Activated T-helper 9 cell treated with anti-CD3 and anti-CD28 coated beads, Interleukin-2, amount 50 U/mL, for 16 hours (primary cell): ENCODE data around the gene ITGB3.
"Not testable (repeated sequence)": the region's sequence is repeated elsewhere in the genome, so short reads cannot be mapped to it uniquely, and the experiment has no call there.

Source experiments
- DNase-seq: peaks from one replicate; pipeline ENCODE4 v3.0.0-alpha.2; 2020; ENCODE audit warnings: low read depth

Gene ITGB3

DNA sequence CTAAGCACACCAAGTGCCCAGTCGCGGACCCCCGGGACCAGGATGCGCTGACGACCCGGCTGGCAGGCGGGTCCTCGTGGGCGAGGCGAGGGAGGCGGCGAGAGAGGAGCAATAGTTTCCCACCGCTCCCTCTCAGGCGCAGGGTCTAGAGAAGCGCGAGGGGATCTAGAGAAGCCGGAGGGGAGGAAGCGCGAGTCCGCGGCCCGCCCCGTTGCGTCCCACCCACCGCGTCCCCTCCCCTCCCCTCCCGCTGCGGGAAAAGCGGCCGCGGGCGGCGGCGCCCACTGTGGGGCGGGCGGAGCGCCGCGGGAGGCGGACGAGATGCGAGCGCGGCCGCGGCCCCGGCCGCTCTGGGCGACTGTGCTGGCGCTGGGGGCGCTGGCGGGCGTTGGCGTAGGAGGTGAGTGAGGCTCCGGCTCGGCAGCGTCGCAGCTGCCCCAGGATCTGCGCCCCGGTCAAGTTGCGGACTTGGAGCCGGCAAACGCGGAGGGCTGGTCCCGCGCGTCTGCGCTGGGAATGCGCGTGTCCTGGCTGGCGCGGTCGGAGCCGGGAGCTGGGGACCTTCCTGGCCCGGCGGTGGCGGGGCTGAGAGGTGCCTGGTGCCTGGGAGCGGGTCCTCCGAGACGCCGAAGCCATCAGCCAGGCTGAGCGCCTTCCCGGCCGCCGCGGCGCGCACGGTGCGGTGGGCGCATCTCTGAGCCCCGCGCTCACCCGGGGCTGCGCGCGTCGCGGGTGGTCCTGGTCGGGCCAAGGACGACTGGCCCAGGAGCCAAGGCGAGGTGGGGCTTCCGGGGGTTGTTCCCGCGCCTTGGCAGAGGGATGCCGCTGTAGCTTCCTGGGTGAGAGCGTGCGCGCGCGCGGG, at the start of gene ITGB3:
Gene ITGB3 (plus strand): TSS at position 287 of the 862 bp plus-strand sequence. CDS start 35 bp downstream, at position 322.
- DNase-seq: peak; percentile 44

DNA sequence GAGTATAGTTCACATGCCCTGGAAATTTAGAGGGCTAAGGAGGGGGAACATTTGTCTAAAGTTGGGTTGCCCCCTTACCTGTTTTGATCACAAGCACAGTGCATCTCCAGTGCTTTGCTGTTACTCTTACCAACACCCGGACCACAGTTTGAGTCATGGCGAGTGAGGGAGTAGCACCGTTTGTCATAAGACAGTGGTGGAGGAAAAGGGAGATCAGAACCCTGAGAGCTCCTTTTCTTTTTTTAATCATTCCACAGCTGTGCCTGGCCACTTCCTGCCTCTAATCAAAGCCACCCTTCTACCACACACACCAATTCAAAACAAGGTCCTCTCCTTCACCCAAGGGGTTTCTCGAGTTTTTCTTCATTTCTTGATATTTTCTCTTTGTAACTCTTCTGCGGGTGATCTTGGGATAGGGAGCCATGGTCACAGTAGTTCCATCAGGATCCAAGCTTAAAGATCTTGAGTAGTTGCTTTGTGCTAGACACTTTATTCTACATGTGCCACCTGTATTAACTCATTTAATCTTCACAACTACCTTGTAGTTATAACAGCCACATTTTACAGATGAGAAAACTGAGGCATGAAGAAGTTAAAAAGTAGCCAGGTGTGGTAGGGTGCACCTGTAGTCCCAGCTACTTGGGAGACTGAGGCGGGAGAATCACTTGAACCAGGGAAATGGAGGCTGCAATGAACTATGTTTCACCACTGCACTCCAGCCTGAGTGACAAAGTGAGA, 49.5 kb upstream of the ITGB3 start:
- peak; percentile 33 for DNase-seq

DNA sequence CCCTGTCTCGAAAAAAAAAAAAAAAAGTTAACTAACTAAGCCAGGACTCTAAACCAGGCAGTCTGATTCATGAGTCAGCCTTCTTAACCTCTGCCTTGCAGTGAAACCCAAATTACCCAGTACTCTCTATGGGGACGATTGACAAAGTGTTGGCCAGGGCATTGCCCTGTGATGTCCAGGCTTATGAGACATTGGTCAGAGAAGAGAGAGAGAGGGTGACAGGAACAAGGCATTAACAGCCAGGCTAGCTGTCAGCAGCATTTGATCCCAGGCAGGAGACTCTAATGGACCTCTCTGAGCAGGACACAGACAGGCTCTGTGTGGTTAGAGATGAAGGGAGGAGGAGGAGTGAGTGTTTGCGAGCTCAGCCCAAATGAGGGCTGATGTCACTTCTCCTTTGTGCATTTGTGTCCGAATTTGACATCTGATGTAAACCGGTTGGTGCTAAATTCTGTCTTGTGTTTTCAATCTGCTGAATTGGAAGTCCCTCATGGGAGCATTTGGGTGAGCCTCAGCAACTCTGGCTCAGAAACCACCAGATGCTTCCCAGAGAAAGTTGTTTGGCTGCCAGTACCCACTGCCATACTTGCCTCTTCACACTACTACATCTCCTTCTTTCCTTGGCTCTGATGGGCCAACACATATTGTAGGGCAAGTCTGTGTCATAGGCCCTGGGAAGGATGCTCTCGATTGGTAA, 48.8 kb upstream of the ITGB3 start:
- no peak for DNase-seq

DNA sequence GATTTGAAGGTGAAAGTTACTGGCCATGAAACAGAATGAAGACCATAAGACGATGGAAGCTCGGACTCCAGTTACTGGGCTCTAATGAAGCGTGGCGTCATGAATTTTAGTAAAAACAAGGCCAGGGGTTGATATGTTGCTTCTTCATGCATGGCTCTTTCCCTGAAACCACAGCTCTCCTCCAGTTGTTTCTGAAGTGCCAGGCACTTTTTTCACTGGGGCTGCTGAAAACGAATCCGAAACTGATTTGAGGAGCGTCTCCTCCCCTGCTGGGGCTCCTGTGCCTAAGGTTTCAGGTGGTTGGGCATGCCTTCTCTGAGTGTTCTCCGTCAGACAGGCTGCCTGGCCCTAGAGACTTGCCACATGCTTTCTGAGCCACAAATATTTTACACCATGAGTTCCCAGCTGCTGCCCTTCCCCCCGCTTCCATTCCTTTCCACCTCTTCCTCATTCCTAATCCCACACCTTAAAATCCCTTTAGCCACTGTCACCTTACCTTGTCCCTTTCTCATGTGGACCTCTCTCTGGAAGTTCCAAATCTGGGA, 48.1 kb upstream of the ITGB3 start:
- DNase-seq: peak; percentile 52

DNA sequence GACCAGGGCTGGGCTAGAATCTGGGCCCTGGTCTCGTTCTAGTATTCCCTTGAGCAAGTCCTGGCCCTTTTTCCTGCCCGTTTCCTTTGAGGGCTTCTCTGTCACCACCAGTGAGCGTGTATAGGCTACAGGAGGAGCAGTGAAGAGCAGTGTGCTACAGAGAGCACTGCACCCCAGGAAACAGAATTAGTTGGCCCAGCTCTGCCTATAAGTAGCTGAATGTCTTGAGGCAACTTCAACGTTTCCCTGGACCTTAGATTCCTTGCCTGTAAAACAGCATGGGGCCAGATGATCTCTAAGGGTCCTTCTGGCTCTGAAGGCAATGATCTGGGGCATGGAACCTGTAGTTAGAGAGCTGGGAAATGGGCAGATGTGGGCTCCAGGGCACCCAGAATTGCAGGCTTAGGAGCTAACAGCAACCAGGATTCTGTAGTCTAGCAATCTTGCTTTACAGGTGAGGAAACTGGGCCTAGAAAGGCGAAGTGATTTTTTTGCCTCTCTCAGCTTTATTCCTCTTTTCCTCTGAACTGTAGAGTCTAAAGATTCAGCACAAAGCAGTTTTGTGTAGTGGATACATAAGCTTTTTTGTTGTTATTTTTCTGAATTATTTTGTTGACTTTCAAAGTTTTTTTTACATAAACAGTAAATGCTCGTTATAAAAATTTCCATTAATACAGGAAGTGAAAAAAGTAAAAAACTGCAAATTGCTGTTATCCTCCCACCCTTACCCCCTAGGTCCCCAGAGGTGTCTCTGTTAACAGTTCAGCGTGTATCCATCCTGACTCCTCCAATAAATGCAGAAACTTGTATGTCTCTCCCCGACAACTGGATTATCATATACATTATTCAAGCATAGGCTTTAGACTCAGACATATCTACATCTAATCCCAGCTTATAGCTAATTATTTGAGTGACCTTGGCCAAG, 46.2 kb upstream of the ITGB3 start:
- no peak for DNase-seq

- no peak for DNase-seq
These were observed 44.7 kb upstream of the ITGB3 start, which contains the start of gene MYL4 for GRCh38 chr17:47208744-47209488. Gene MYL4, plus strand, starts transcription at chr17:47209348. Its CDS starts 75 bp downstream, at chr17:47209423.

GRCh38 chr17:47209499-47209898, 44.1 kb upstream of the ITGB3 start:
- no peak for DNase-seq

DNA sequence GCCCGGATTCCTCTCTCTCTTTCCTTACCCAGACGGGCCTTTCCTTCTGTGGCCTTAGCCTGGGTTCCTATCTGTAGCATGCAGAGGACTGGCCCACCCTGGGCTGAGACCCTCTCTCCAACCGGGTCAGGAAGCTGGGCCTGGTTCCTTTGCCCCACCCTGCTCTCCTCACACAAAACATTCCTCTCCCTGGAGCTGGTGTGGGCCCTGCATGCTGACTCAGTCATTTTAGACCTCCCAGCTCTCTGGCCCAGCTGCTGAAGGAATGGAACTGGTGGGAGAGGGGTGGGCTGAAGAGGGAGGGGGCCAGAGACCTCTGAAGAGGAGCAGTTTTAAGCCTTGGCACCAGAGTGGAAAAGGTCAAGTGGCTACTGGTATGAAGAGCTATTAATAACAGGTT, 43.5 kb upstream of the ITGB3 start:
- no peak for DNase-seq

- DNase-seq: no peak
These were observed 42.8 kb upstream of the ITGB3 start for GRCh38 chr17:47210779-47211178.

- no peak for DNase-seq
These were observed 41.2 kb upstream of the ITGB3 start for GRCh38 chr17:47212458-47212857.

GRCh38 chr17:47213540-47213939, 40.1 kb upstream of the ITGB3 start:
- DNase-seq: no peak

DNA sequence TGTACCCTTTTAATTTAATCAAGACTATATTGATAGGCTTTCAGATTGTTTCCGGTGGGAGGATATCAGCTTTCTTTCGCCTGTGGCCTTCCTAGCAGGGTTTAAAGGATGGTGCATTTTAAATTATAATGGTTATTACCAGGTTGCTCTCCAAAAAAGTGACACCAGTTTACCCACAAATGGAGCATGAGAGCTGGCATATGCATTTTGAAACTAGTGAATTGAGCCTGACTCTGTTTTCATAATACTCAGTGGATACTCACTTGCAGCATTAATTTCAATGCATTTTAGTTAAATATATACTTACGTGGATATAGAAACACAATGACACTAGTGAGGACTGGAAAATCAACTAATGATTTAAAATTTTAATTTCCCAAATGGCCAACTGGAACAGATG, 38.7 kb upstream of the ITGB3 start:
- DNase-seq: no peak

- not testable (repeated sequence) for DNase-seq
These were observed 36.8 kb upstream of the ITGB3 start for GRCh38 chr17:47216821-47217220.

- DNase-seq: not testable (repeated sequence)
These were observed 36.3 kb upstream of the ITGB3 start for GRCh38 chr17:47217279-47217678.

DNA sequence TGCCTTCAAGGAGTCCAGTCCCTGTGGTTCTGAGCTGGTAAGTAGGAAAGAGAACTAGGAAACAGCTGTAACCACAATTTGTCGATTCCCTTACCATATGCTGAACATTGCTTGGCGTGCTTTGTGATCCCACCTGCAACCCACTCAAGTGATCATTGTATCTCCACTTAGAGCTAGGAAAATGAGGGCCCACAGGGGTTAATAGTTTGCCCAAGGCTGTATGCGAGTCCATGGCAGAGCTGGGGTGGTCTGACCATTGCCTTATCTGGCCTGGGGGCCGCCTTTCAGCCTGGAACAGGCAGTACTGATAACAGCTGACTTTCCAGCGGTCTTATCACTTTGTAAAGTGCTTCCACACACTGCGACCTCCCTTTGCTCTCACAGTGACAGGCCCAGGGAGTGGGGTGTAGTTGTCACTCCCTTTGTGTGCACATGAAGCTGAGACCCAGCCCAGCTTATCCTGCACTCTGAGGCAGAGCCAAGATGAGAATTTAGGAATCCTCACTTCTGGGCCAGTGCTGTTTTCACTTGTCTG, 34.7 kb upstream of the ITGB3 start:
- DNase-seq: no peak

- no peak for DNase-seq
These were observed 33.8 kb upstream of the ITGB3 start for GRCh38 chr17:47219621-47220475.

DNA sequence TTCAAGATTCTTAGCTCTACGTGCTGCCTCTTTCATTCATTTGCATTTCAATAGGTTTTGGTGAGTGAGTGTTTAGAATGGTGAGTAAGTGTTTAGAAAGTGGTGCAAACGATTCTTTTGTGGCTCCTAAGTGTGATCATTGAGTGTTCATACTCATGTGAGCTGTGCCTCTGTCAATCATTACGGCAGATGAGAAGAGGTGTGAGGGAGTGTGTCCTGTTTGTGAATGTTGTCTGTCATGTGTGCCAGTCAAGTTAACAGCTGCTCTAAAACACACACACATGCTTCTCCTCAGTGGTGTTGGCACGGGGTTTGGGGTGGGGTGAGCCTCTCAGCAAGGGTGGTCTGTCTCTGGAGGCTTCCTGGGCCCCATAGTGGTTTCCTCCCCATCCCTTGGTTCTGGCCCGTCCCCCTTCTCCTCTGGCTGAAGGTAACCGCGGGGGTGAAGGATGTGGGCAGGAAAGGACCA, 33.1 kb upstream of the ITGB3 start:
- DNase-seq: no peak

- DNase-seq: no peak
These were observed 32.5 kb upstream of the ITGB3 start for GRCh38 chr17:47221154-47221553.

GRCh38 chr17:47222047-47222446, 31.6 kb upstream of the ITGB3 start:
- DNase-seq: no peak
